SK-N-SH (cell line): Measurements from ENCODE around the gene COX4I1. TPM values are rescaled to one million over a fixed set of nuclear protein-coding genes. Genes with fewer than 3 reads are reported as not detected.
A peak's percentile ranks its signal among the peaks of the same experiment; 100 is the strongest.

Experiments
- CTCF ChIA-PET: fragments of 300-600, 350-600 bp; formaldehyde crosslinking; extraction: SDS; loops from one replicate; lab custom pipeline; 2021; lab: Yijun Ruan, JAX
- POLR2A ChIA-PET: fragments of 350-600 bp; sonication (Branson Sonifier 250); formaldehyde crosslinking; extraction: SDS; loops from one replicate; lab custom pipeline; 2020; ENCODE audit warnings: antibody characterized with exemption, inconsistent platforms; lab: Yijun Ruan, JAX
- DNase-seq: peaks from one replicate; pipeline ENCODE4 v3.0.0; 2012
- H2AFZ ChIP-seq: fragments of 200-600 bp; sonication (generic); 2 replicates; pipeline ENCODE4 v1.8.1; 2016; ENCODE audit warnings: antibody characterized with exemption, mild to moderate bottlenecking, low read depth
- H3F3A ChIP-seq: fragments of 200-600 bp; sonication (generic); replicated peaks from 2 replicates; pipeline ENCODE3; 2016; ENCODE audit warnings: antibody characterized with exemption, mild to moderate bottlenecking; ENCODE audit not compliant: insufficient read depth
- H3K27ac ChIP-seq, 2 experiments: fragments of 200-500 bp in 1 of 2; fragments of 200-600 bp in 1 of 2; sonication (Bioruptor generic) in 1 of 2; sonication (generic), shearing (Covaris generic) in 1 of 2; 2 replicates each; pipeline versions ENCODE4 v1.5.1 to v1.6.1; 2014 to 2016; ENCODE audit warnings: low read depth in 2 of 2, inconsistent platforms in 1 of 2, low read length in 1 of 2, mild to moderate bottlenecking in 1 of 2, mixed read lengths in 1 of 2
- H3K27me3 ChIP-seq: fragments of 200-600 bp; sonication (generic), shearing (Covaris generic); 2 replicates; pipeline ENCODE4 v1.6.1; 2016; ENCODE audit warnings: mixed run types; ENCODE audit not compliant: insufficient read depth
- H3K36me3 ChIP-seq, 2 experiments: fragments of 200-500 bp in 1 of 2; fragments of 200-600 bp in 1 of 2; sonication (Bioruptor generic) in 1 of 2; sonication (generic) in 1 of 2; replicated peaks in 1 of 2; 2 replicates each; pipeline versions ENCODE3 to v1.5.1; 2014 to 2016; ENCODE audit warnings: low read length in 1 of 2, mild to moderate bottlenecking in 1 of 2; ENCODE audit not compliant: insufficient read depth in 2 of 2, control insufficient read depth in 1 of 2
- H3K4me1 ChIP-seq, 2 experiments: fragments of 200-500 bp in 1 of 2; fragments of 200-600 bp in 1 of 2; sonication (Bioruptor generic) in 1 of 2; sonication (generic), shearing (Covaris generic) in 1 of 2; 2 replicates each; pipeline versions ENCODE4 v1.5.1 to v1.6.1; 2014 to 2016; ENCODE audit warnings: low read depth in 1 of 2, low read length in 1 of 2, mixed run types in 1 of 2; ENCODE audit not compliant: insufficient read depth in 2 of 2, control insufficient read depth in 1 of 2
- H3K4me2 ChIP-seq: fragments of 200-600 bp; sonication (generic), shearing (Covaris generic); 2 replicates; pipeline ENCODE4 v1.6.1; 2017; ENCODE audit warnings: mixed run types
- H3K4me3 ChIP-seq, 2 experiments: fragments of 200-500 bp in 1 of 2; fragments of 200-600 bp in 1 of 2; sonication (Bioruptor generic) in 1 of 2; sonication (generic), shearing (Covaris generic) in 1 of 2; 2 replicates each; pipeline versions ENCODE4 v1.5.1 to v1.8.1; 2014 to 2016; ENCODE audit warnings: low read depth in 2 of 2, inconsistent platforms in 1 of 2, low read length in 1 of 2, mild to moderate bottlenecking in 1 of 2, mixed read lengths in 1 of 2, moderate library complexity in 1 of 2
- H3K79me2 ChIP-seq: fragments of 200-600 bp; sonication (generic); 2 replicates; pipeline ENCODE4 v1.8.1; 2017; ENCODE audit warnings: mild to moderate bottlenecking; ENCODE audit not compliant: insufficient read depth
- H3K9ac ChIP-seq: fragments of 200-600 bp; sonication (generic); 2 replicates; pipeline ENCODE4 v1.6.1; 2017; ENCODE audit warnings: mixed run types
- H3K9me2 ChIP-seq: fragments of 200-600 bp; sonication (generic); 2 replicates; pipeline ENCODE4 v1.6.1; 2017; ENCODE audit warnings: mixed run types
- H3K9me3 ChIP-seq: fragments of 200-600 bp; sonication (generic); 2 replicates; pipeline ENCODE4 v1.6.1; 2017; ENCODE audit warnings: mixed run types, mild to moderate bottlenecking, moderate library complexity
- H4K20me1 ChIP-seq: fragments of 200-600 bp; sonication (generic); 2 replicates; pipeline ENCODE4 v1.6.1; 2017; ENCODE audit warnings: mild to moderate bottlenecking, mixed run types; ENCODE audit not compliant: insufficient read depth
- CTCF ChIP-seq: fragments of 200-600 bp; sonication (generic); IDR thresholded peaks from 2 replicates; pipeline ENCODE4 v1.6.1; 2017; ENCODE audit warnings: antibody characterized with exemption, mild to moderate bottlenecking, moderate library complexity
- EP300 ChIP-seq, 2 experiments: IDR thresholded peaks; 2 replicates each; pipeline versions ENCODE4 v1.4.0 to v1.6.1; 2012; ENCODE audit warnings: borderline replicate concordance in 1 of 2, low read depth in 1 of 2, low read length in 1 of 2
- FOXJ3 ChIP-seq: sonication (generic); formaldehyde crosslinking; IDR thresholded peaks from 2 replicates; pipeline ENCODE4 v1.5.1; 2020; ENCODE audit warnings: mild to moderate bottlenecking, missing genetic modification reagents
- GATA2 ChIP-seq: sonication (generic); formaldehyde crosslinking; IDR thresholded peaks from 2 replicates; pipeline ENCODE4 v1.5.0; 2020; ENCODE audit warnings: mild to moderate bottlenecking, missing genetic modification reagents
- MEF2A ChIP-seq: IDR thresholded peaks from 2 replicates; pipeline ENCODE4 v1.4.0; 2012; ENCODE audit warnings: low read depth, borderline replicate concordance
- NFIC ChIP-seq: IDR thresholded peaks from 2 replicates; pipeline ENCODE4 v1.4.0; 2012; ENCODE audit warnings: borderline replicate concordance
- RAD21 ChIP-seq: IDR thresholded peaks from 2 replicates; pipeline ENCODE4 v1.6.1; 2012; ENCODE audit warnings: mild to moderate bottlenecking, low read length
- RCOR1 ChIP-seq: fragments of 150-350 bp; IDR thresholded peaks from 2 replicates; pipeline ENCODE4 v1.6.1; 2017; ENCODE audit warnings: antibody characterized with exemption, low read length
- REST ChIP-seq: IDR thresholded peaks from 2 replicates; pipeline ENCODE4 v1.6.1; 2012; ENCODE audit warnings: mild to moderate bottlenecking, low read depth, low read length, moderate library complexity
- TEAD4 ChIP-seq: IDR thresholded peaks from 2 replicates; pipeline ENCODE4 v1.4.0; 2012; ENCODE audit warnings: mild to moderate bottlenecking, borderline replicate concordance; ENCODE audit not compliant: insufficient read depth
- USF1 ChIP-seq: IDR thresholded peaks from 2 replicates; pipeline ENCODE4 v1.4.0; 2012; ENCODE audit warnings: low read depth, borderline replicate concordance
- WGBS: methylation state at CpG from one replicate; pipeline ENCODE4 v1.1.6; 2017; ENCODE audit warnings: low lambda C conversion rate; 5-methylcytosine and 5-hydroxymethylcytosine counted together
- polyA plus RNA-seq, 3 experiments: library from polyadenylated mRNA; depleted of rRNA; stranded (reverse); fragments of >200 nt; gene quantifications; 2 replicates each; pipeline ENCODE4 v1.2.3, GENCODE V29; 2012
- TF ChIP-seq, protein P1 (sequence below): fragments of 150-350 bp; IDR thresholded peaks from 2 replicates; pipeline ENCODE4 v1.6.1; 2017; ENCODE audit warnings: antibody characterized with exemption, low read length, low read depth, borderline replicate concordance
- TF ChIP-seq, protein P2 (sequence below): IDR thresholded peaks from 2 replicates; pipeline ENCODE4 v1.4.0; 2012; ENCODE audit warnings: low read depth, borderline replicate concordance

The COX4I1 gene
- polyA plus RNA-seq, 1 of the 3 experiments (the other 2 are of a cell fraction): 1,294 TPM

DNA sequence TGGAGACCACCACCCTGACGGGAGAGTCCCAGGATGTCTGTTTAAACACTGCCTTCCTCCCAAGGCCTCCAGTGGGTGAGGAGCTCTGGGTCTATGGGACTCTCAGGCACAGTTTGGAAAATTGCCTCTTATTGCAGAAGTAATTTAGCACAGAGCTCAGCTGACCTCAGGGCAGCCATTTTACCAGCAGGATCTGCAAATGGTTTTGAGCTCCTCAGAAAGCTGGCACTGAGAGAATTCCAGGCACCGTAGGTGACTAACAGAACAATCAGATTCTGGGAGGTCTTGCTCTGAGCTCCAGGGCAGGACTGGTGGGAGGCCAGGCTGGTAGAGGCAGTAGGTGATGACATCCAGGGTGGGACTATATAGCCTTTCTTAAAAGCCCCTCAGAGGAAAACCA is 31.3 kb upstream of the COX4I1 start:
- H3K4me1 ChIP-seq: peaks cover 3 to 10% of the 10 kb centered on the region in 2 experiments; a peak in 3 of 4 replicates
- no peak overlapping the region for H3K4me3 ChIP-seq
- H3F3A ChIP-seq: peaks cover 7% of the 10 kb centered on the region
- H3K9me3 ChIP-seq: no peaks in the 10 kb centered on the region
- H3K4me2 ChIP-seq: peak overlapping the region; percentile 21
- ChIA-PET POLR2A (no interaction called here), CTCF (interaction anchor here (1.1 to 1.4 kb wide), 3 partner anchors 18 to 53 kb away, joined by 3 to 4 read pairs (median 3); no protein-coding TSS in a partner anchor)
- no peaks in the 10 kb centered on the region for H3K36me3 ChIP-seq
- H3K27ac ChIP-seq: peak overlapping the region in 1 of 2 experiments; percentile 68; a peak in 2 of 4 replicates
- H3K27me3 ChIP-seq: no peaks in the 10 kb centered on the region
- no peaks in the 10 kb centered on the region for H3K79me2 ChIP-seq
- H4K20me1 ChIP-seq: no peaks in the 10 kb centered on the region
- DNase-seq: no peak
- no peak overlapping the region; the same call in 1 of the 2 replicates for H3K9ac ChIP-seq
- H3K9me2 ChIP-seq: no peaks in the 10 kb centered on the region
- TF ChIP-seq REST: no peak
- TF ChIP-seq, protein P1, sequence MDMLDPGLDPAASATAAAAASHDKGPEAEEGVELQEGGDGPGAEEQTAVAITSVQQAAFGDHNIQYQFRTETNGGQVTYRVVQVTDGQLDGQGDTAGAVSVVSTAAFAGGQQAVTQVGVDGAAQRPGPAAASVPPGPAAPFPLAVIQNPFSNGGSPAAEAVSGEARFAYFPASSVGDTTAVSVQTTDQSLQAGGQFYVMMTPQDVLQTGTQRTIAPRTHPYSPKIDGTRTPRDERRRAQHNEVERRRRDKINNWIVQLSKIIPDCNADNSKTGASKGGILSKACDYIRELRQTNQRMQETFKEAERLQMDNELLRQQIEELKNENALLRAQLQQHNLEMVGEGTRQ: no peak
- no peak for TF ChIP-seq GATA2 (CRISPR knock-in tag)
- no peak for TF ChIP-seq EP300 (IDR thresholded peaks at IDR 0.05; ENCODE audit: borderline replicate concordance in 1 of 2, low read depth in 1 of 2, low read length in 1 of 2)
- TF ChIP-seq RCOR1: no peak
- TF ChIP-seq, protein P2, sequence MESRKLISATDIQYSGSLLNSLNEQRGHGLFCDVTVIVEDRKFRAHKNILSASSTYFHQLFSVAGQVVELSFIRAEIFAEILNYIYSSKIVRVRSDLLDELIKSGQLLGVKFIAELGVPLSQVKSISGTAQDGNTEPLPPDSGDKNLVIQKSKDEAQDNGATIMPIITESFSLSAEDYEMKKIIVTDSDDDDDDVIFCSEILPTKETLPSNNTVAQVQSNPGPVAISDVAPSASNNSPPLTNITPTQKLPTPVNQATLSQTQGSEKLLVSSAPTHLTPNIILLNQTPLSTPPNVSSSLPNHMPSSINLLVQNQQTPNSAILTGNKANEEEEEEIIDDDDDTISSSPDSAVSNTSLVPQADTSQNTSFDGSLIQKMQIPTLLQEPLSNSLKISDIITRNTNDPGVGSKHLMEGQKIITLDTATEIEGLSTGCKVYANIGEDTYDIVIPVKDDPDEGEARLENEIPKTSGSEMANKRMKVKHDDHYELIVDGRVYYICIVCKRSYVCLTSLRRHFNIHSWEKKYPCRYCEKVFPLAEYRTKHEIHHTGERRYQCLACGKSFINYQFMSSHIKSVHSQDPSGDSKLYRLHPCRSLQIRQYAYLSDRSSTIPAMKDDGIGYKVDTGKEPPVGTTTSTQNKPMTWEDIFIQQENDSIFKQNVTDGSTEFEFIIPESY: no peak
- TF ChIP-seq FOXJ3 (CRISPR knock-in tag): no peak
- no peak for TF ChIP-seq TEAD4
- no peak for TF ChIP-seq USF1
- no peak for TF ChIP-seq MEF2A
- no peak for TF ChIP-seq NFIC
- TF ChIP-seq CTCF: no peak
- TF ChIP-seq RAD21: no peak
- WGBS: 92% methylated on average over 2 of the region's 2 CpGs
- peak overlapping the region; percentile 81; the same call in 1 of the 2 replicates for H2AFZ ChIP-seq
